K562 (cell line): ENCODE results near the gene VPS4B. TPM values are rescaled to one million over a fixed set of nuclear protein-coding genes. Genes with fewer than 3 reads are reported as not detected.

Experiments
- ATAC-seq: fragments of 200-7000 bp; cut with Tn5 transposase; 3 replicates; pipeline ENCODE4 v1.9.1; 2020; ENCODE audit warnings: moderate library complexity
- BruUV-seq: library from RNA; stranded (reverse); fragments of 400-500 nt; replicated peaks from 2 replicates; lab custom pipeline; 2021; lab: Mats Ljungman, UMichigan
- CTCF ChIA-PET: fragments of 300-600 bp; formaldehyde crosslinking; extraction: SDS; loops from one replicate; lab custom pipeline; 2021; ENCODE audit warnings: low intra/inter-chr PET ratio; lab: Yijun Ruan, JAX
- POLR2A ChIA-PET: fragments of 300-600, 350-650 bp; sonication (Branson Sonifier 250); formaldehyde crosslinking; extraction: SDS; loops from one replicate; lab custom pipeline; 2021; ENCODE audit warnings: antibody characterized with exemption, inconsistent platforms; lab: Yijun Ruan, JAX
- DNase-seq, 4 experiments: peaks; one replicate each; pipeline versions ENCODE4 v3.0.0 to v3.0.0-alpha.2; 2011 to 2018; ENCODE audit warnings: low spot score in 3 of 4, mixed read lengths in 3 of 4; ENCODE audit errors: extremely low read depth in 1 of 4
- FAIRE-seq: peaks from 2 replicates; lab custom pipeline; 2011; peaks lifted over from hg19 to GRCh38; lab: Jason Lieb, UNC
- H2AFZ ChIP-seq: 2 replicates; pipeline ENCODE4 v1.6.0; 2011; ENCODE audit warnings: low read depth, low read length, control low read depth, inconsistent platforms
- H3K27ac ChIP-seq: fragments of 200-600 bp; 3 replicates; pipeline ENCODE4 v1.8.0; 2011; ENCODE audit warnings: low read depth, mild to moderate bottlenecking, control low read depth, inconsistent platforms, low read length, moderate library complexity, mixed read lengths; ENCODE audit errors: extremely low read depth
- H3K27me3 ChIP-seq, 2 experiments: fragments of 300-600 bp in 1 of 2; 2 replicates in 1 of 2; 3 replicates in 1 of 2; pipeline versions ENCODE4 v1.6.0 to v1.8.0; 2011; ENCODE audit warnings: inconsistent platforms in 2 of 2, low read length in 2 of 2, mild to moderate bottlenecking in 1 of 2, mixed read lengths in 1 of 2, moderate library complexity in 1 of 2; ENCODE audit not compliant: control insufficient read depth in 2 of 2, insufficient read depth in 2 of 2
- H3K36me3 ChIP-seq: fragments of 300-600 bp; 3 replicates; pipeline ENCODE4 v1.8.0; 2011; ENCODE audit warnings: mild to moderate bottlenecking, low read length, inconsistent platforms; ENCODE audit not compliant: control insufficient read depth, insufficient read depth
- H3K4me1 ChIP-seq, 2 experiments: fragments of 200-600 bp in 1 of 2; replicated peaks in 1 of 2; 2 replicates in 1 of 2; 3 replicates in 1 of 2; pipeline versions ENCODE4 v1.5.1 to v1.8.0; 2011; ENCODE audit warnings: inconsistent platforms in 2 of 2, low read length in 2 of 2, mild to moderate bottlenecking in 1 of 2, mixed read lengths in 1 of 2, moderate library complexity in 1 of 2; ENCODE audit not compliant: control insufficient read depth in 2 of 2, insufficient read depth in 2 of 2
- H3K4me2 ChIP-seq: 2 replicates; pipeline ENCODE4 v1.6.1; 2011; ENCODE audit warnings: low read length, control low read depth, inconsistent platforms, mixed read lengths; ENCODE audit not compliant: insufficient read depth
- H3K4me3 ChIP-seq: fragments of 200-600 bp; sonication (generic), shearing (Covaris generic); 2 replicates; pipeline ENCODE4 v1.5.1; 2016; ENCODE audit warnings: control low read depth, inconsistent platforms
- H3K79me2 ChIP-seq: fragments of 200-600 bp; 3 replicates; pipeline ENCODE4 v1.8.0; 2011; ENCODE audit warnings: low read length, inconsistent platforms; ENCODE audit not compliant: control insufficient read depth, insufficient read depth
- H3K9ac ChIP-seq, 2 experiments: 2 replicates each; pipeline versions ENCODE4 v1.6.0 to v1.6.1; 2011; ENCODE audit warnings: low read depth in 2 of 2, low read length in 2 of 2, control low read depth in 1 of 2, inconsistent platforms in 1 of 2, mild to moderate bottlenecking in 1 of 2, mixed read lengths in 1 of 2; ENCODE audit not compliant: insufficient read depth in 1 of 2
- H3K9me1 ChIP-seq: one replicate; pipeline ENCODE4 v1.6.0; 2011; ENCODE audit warnings: inconsistent platforms, mild to moderate bottlenecking, low read length, moderate library complexity; ENCODE audit not compliant: control insufficient read depth, insufficient read depth
- H3K9me3 ChIP-seq: replicated peaks from 2 replicates; pipeline ENCODE4 v1.5.1; 2011; ENCODE audit warnings: low read depth, low read length, inconsistent platforms; ENCODE audit not compliant: control insufficient read depth, insufficient read depth
- H4K20me1 ChIP-seq: replicated peaks from 2 replicates; pipeline ENCODE4 v1.6.1; 2011; ENCODE audit warnings: low read length, inconsistent platforms, mixed read lengths; ENCODE audit not compliant: control insufficient read depth, insufficient read depth
- GABPA ChIP-seq: fragments of 200-800 bp; sonication (Bioruptor generic); conservative IDR thresholded peaks from 2 replicates; pipeline ENCODE4 v1.6.1; 2016; ENCODE audit warnings: low read depth, missing genetic modification characterization, missing compliant biosample characterization
- MAFG ChIP-seq: fragments of 450-650 bp; conservative IDR thresholded peaks from 2 replicates; pipeline ENCODE4 v1.6.1; 2016; ENCODE audit warnings: missing genetic modification characterization, missing compliant biosample characterization
- MTA1 ChIP-seq: fragments of 450-650 bp; IDR thresholded peaks from 2 replicates; pipeline ENCODE4 v1.6.1; 2017; ENCODE audit warnings: borderline replicate concordance
- NFE2 ChIP-seq: IDR thresholded peaks from 2 replicates; pipeline ENCODE4 v1.6.1; 2014; ENCODE audit warnings: antibody characterized with exemption, low read depth
- NFE2L1 ChIP-seq: fragments of 450-650 bp; IDR thresholded peaks from 2 replicates; pipeline ENCODE4 v1.6.1; 2016; ENCODE audit warnings: missing genetic modification characterization, low read depth, mild to moderate bottlenecking, missing compliant biosample characterization, moderate library complexity, borderline replicate concordance
- SFPQ ChIP-seq: fragments of 200-400 bp; formaldehyde crosslinking; IDR thresholded peaks from 2 replicates; pipeline ENCODE4 v1.6.1; 2017; ENCODE audit warnings: mild to moderate bottlenecking, low read depth, low read length, moderate library complexity
- SRF ChIP-seq, 2 experiments: fragments of 250-450, 450-650 bp in 1 of 2; sonication (Bioruptor Pico) in 1 of 2; sonication (generic) in 1 of 2; formaldehyde crosslinking; IDR thresholded peaks; 2 replicates each; pipeline versions ENCODE4 v1.5.0 to v1.5.1; 2020 to 2022; ENCODE audit warnings: mild to moderate bottlenecking in 1 of 2, missing genetic modification reagents in 1 of 2
- THRAP3 ChIP-seq: fragments of 450-650 bp; IDR thresholded peaks from 2 replicates; pipeline ENCODE4 v1.6.1; 2016; ENCODE audit warnings: mild to moderate bottlenecking, inconsistent platforms, borderline replicate concordance
- U2AF2 ChIP-seq: fragments of 200-400 bp; formaldehyde crosslinking; optimal IDR thresholded peaks from 2 replicates; pipeline ENCODE3; 2017; ENCODE audit warnings: low read depth, mild to moderate bottlenecking, low read length
- ZBTB8A ChIP-seq: fragments of 450-650 bp; IDR thresholded peaks from 2 replicates; pipeline ENCODE4 v1.6.1; 2018; ENCODE audit warnings: mild to moderate bottlenecking, moderate library complexity; ENCODE audit not compliant: partially characterized antibody
- ZNF354B ChIP-seq: fragments of 250-450 bp; sonication (Bioruptor Pico); IDR thresholded peaks from 2 replicates; pipeline ENCODE4 v1.4.0; 2020
- WGBS: fragments of 100-300 bp; shearing (Covaris generic); methylation state at CpG from one replicate; pipeline ENCODE4 v1.1.6; 2016; ENCODE audit warnings: low coverage, mixed read lengths; ENCODE audit not compliant: insufficient coverage; ENCODE audit errors: missing lambda C conversion rate; 5-methylcytosine and 5-hydroxymethylcytosine counted together
- in situ Hi-C: fragments of 300-500 bp; cut with MboI; formaldehyde crosslinking; loops from 4 replicates; pipeline ENCODE4 v1.15.0; 2018; ENCODE audit warnings: inconsistent platforms, mixed read lengths
- intact Hi-C: fragments of 100-400 bp; cut with micrococcal nuclease; formaldehyde crosslinking; loops from 2 replicates; pipeline ENCODE4 v1.14.2; 2022
- polyA plus RNA-seq, 8 experiments: library from polyadenylated mRNA; depleted of rRNA in 4 of 8; stranded (reverse) in 5 of 8; unstranded in 3 of 8; fragments of >200 nt; fragmentation: Nextera tagmentation in 2 of 8; fragmentation: Illumina TruSeq in 1 of 8; extraction: Ambion mirVana in 2 of 8; extraction: Trizol in 1 of 8; gene quantifications; 2 replicates each; pipeline versions ENCODE4 v1.2.1 to v1.2.3, GENCODE V29; 2011 to 2014; ENCODE audit warnings: inconsistent platforms in 1 of 8, missing spikeins in 1 of 8
- total RNA-seq, 7 experiments: library from RNA; depleted of rRNA in 6 of 7; stranded (reverse); fragments of >200 nt in 6 of 7; fragmentation: Illumina TruSeq in 2 of 7; extraction: Trizol in 2 of 7; gene quantifications; 2 replicates each; pipeline versions ENCODE4 v1.2.1 to v1.2.3, GENCODE V29; 2011 to 2021; ENCODE audit warnings: low replicate concordance in 1 of 7

VPS4B gene
- total and polyA plus RNA-seq, 9 of the 15 experiments (the other 6 are each of a cell fraction or from before 2014, with no cell fraction given) = 7.3 to 16.4 (median 10.4) TPM

- TF ChIP-seq NFE2L1 (tag) (peak; percentile 12; the same call in 1 of the 2 replicates), THRAP3 (no peak), MAFG (tag) (peak; percentile 91), SFPQ (no peak), ZBTB8A (no peak), NFE2 (0 out of 2 replicates have a peak, but pooled peaks have one; percentile 27), MTA1 (no peak)
- TF ChIP-seq, all 486 proteins: peak for 7
These were observed 42.2 kb upstream of the VPS4B start (continued) for GRCh38 chr18:63464434-63464833.

GRCh38 chr18:63460414-63460813, 38.1 kb upstream of the VPS4B start:
- H3K9ac ChIP-seq = no peak overlapping the region
- H3K27me3 ChIP-seq = no peaks in the 10 kb centered on the region; a peak in 1 of 5 replicates
- intact Hi-C loops (no loop called here), in situ Hi-C loops (no loop called here)
- no peak overlapping the region for H3K4me3 ChIP-seq
- H3K9me3 ChIP-seq = no peaks in the 10 kb centered on the region
- no TSS peak for BruUV-seq
- H3K4me2 ChIP-seq = no peak overlapping the region
- H3K27ac ChIP-seq = no peak overlapping the region
- WGBS = 0% methylated on average over 1 of the region's 1 CpG
- POLR2A ChIA-PET = no interaction called here
- CTCF ChIA-PET = no interaction called here
- FAIRE-seq (no peak), ATAC-seq (no peak), DNase-seq (no peak)
- no peaks in the 10 kb centered on the region for H4K20me1 ChIP-seq
- H3K36me3 ChIP-seq = no peaks in the 10 kb centered on the region
- TF ChIP-seq U2AF2 (no peak), GABPA (tag) (no peak), ZNF354B (CRISPR knock-in tag) (no peak), SRF (CRISPR knock-in tag; IDR thresholded peaks at IDR 0.05) (no peak)
- no peaks in the 10 kb centered on the region for H3K9me1 ChIP-seq
- H3K4me1 ChIP-seq = no peaks in the 10 kb centered on the region
- no peak overlapping the region for H2AFZ ChIP-seq
- H3K79me2 ChIP-seq = no peaks in the 10 kb centered on the region
